GM12891 (cell line): Measurements from ENCODE around the gene PTGS1.

Experiments used
- PAX5 ChIP-seq: IDR thresholded peaks from 2 replicates; pipeline ENCODE4 v1.6.1; 2011; ENCODE audit warnings: low read length, moderate library complexity, mild to moderate bottlenecking; ENCODE audit not compliant: insufficient read depth, severe bottlenecking
- POLR2A ChIP-seq: IDR thresholded peaks from 2 replicates; pipeline ENCODE4 v1.6.1; 2011; ENCODE audit warnings: low read depth, low read length, control low read depth
- POLR2AphosphoS5 ChIP-seq: IDR thresholded peaks from 2 replicates; pipeline ENCODE4 v1.6.1; 2011; ENCODE audit warnings: low read depth, low read length, control low read depth
- SPI1 ChIP-seq: IDR thresholded peaks from 2 replicates; pipeline ENCODE4 v1.6.1; 2011; ENCODE audit warnings: low read depth, low read length, control low read depth
- TAF1 ChIP-seq: IDR thresholded peaks from 2 replicates; pipeline ENCODE4 v1.6.1; 2011; ENCODE audit warnings: low read depth, low read length, control low read depth

DNA sequence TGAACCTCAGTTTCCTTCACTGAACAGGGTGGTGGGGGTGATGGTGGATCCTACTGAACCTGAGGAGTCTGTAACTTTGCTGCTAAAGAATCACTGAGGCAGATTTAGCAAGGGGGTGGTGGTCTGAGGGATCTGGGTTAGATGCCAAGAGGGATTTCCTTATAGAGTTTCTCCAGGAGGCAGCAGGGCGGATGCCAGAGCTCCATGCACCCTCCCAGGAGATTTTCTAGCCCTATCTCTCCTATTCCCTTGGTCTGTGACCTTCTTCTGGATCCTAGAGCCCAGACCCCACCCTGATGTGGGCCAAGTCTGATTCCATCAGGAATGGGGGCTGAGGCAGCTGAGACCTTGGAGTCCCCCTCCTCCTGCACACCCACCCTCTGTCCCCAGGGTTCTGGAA is 6.0 kb downstream of the PTGS1 start:
- TF ChIP-seq POLR2A (no peak), SPI1 (no peak), POLR2AphosphoS5 (no peak), TAF1 (no peak), PAX5 (no peak)
